Thoracic aorta endothelial cell (primary cell): ENCODE measurements around the gene YTHDF2. TPM values are rescaled to one million over a fixed set of nuclear protein-coding genes. Genes with fewer than 3 reads are reported as not detected.

Experiments used
- small RNA-seq: library from RNA; depleted of rRNA; stranded (forward); fragments of <200 nt; gene quantifications from one replicate; pipeline ENCODE3, GENCODE V24; 2012
- total RNA-seq: library from RNA; depleted of rRNA; stranded (reverse); fragments of >200 nt; gene quantifications from 2 replicates; pipeline ENCODE4 v1.2.3, GENCODE V29; 2012

The YTHDF2 gene
- 101 and 120 TPM in 2 replicates for total RNA-seq

GRCh38 chr1:28736450-28737306 lies at the start of gene YTHDF2:
Gene YTHDF2 (plus strand): TSS chr1:28736940. CDS start chr1:28737121, 181 bp downstream.

GRCh38 chr1:28811766-28812668 lies 75.3 kb downstream of the YTHDF2 start, which contains the start of gene OPRD1:
Gene OPRD1 (plus strand): TSS chr1:28812170. CDS start chr1:28812384, 214 bp downstream.

Small RNAs within 50 kb of the gene (small RNA-seq; reads per million reads assigned to genes)
- not detected for gene RF00422

Other genes starting within 250 kb of the YTHDF2 start
- gene RCC1, start 230.9 kb upstream of the YTHDF2 start, total RNA-seq, result 68.4 and 83.0 TPM in 2 replicates
- 34.6 and 35.5 TPM in 2 replicates for gene TRNAU1AP, start 183.9 kb upstream of the YTHDF2 start, total RNA-seq
- 0.53 and 1.4 TPM in 2 replicates for gene RAB42, start 144.7 kb upstream of the YTHDF2 start, total RNA-seq
- gene TAF12, start 93.9 kb upstream of the YTHDF2 start, total RNA-seq, result 20.8 and 21.0 TPM in 2 replicates
- not detected in 2 replicates for gene RNU11, start 88.3 kb upstream of the YTHDF2 start, total RNA-seq
- 12.2 and 12.4 TPM in 2 replicates for gene GMEB1, start 68.2 kb upstream of the YTHDF2 start, total RNA-seq
- gene OPRD1, start 75.2 kb downstream of the YTHDF2 start, total RNA-seq, result not detected in 2 replicates
- gene EPB41, start 177.6 kb downstream of the YTHDF2 start, total RNA-seq, result 47.2 and 51.0 TPM in 2 replicates